GM12864 (cell line): Measurements from ENCODE around the gene CD320.
A peak's percentile ranks its signal among the peaks of the same experiment; 100 is the strongest.

Source experiments
- DNase-seq: peaks from one replicate; pipeline ENCODE4 v3.0.0-alpha.2; 2011; ENCODE audit warnings: low read depth
- H3K4me3 ChIP-seq: 2 replicates; pipeline ENCODE4 v1.5.1; 2011; ENCODE audit warnings: mild to moderate bottlenecking, low read depth, low read length, control low read depth
- CTCF ChIP-seq: IDR thresholded peaks from 2 replicates; pipeline ENCODE4 v1.5.1; 2011; ENCODE audit warnings: low read depth, mild to moderate bottlenecking, moderate library complexity, low read length, control low read depth, inconsistent platforms; ENCODE audit errors: missing control alignments

Gene CD320

GRCh38 chr19:8311461-8312260, 3.5 kb upstream of the CD320 start:
- DNase-seq: no peak
- H3K4me3 ChIP-seq: no peak overlapping the region
- TF ChIP-seq CTCF: no peak

- DNase-seq: no peak
- no peak for TF ChIP-seq CTCF
- no peak overlapping the region for H3K4me3 ChIP-seq
Observed at GRCh38 chr19:8310342-8311055, 2.3 kb upstream of the CD320 start.

- no peak overlapping the region; the same call in 1 of the 2 replicates for H3K4me3 ChIP-seq
- TF ChIP-seq CTCF: no peak
- DNase-seq: no peak
Observed at GRCh38 chr19:8308891-8309291, 733 bp upstream of the CD320 start.

GRCh38 chr19:8307400-8307964, 676 bp downstream of the CD320 start:
- peak overlapping the region; percentile 58 for H3K4me3 ChIP-seq
- DNase-seq: no peak
- TF ChIP-seq CTCF: peak; percentile 16

- no peak for DNase-seq
- H3K4me3 ChIP-seq: peak overlapping the region; percentile 28
- no peak for TF ChIP-seq CTCF
Observed at GRCh38 chr19:8306235-8307054, 1.7 kb downstream of the CD320 start.

GRCh38 chr19:8305798-8306197, 2.4 kb downstream of the CD320 start:
- no peak overlapping the region for H3K4me3 ChIP-seq
- DNase-seq: no peak
- no peak for TF ChIP-seq CTCF
